A204.1 (cell line): ENCODE results near the gene OR2T34.
"Not testable (repeated sequence)": the region's sequence is repeated elsewhere in the genome, so short reads cannot be mapped to it uniquely, and the experiment has no call there.

Source experiments
- FAIRE-seq: peaks from 2 replicates; lab custom pipeline; 2012; peaks lifted over from hg19 to GRCh38; lab: Jason Lieb, UNC

Gene OR2T34, protein sequence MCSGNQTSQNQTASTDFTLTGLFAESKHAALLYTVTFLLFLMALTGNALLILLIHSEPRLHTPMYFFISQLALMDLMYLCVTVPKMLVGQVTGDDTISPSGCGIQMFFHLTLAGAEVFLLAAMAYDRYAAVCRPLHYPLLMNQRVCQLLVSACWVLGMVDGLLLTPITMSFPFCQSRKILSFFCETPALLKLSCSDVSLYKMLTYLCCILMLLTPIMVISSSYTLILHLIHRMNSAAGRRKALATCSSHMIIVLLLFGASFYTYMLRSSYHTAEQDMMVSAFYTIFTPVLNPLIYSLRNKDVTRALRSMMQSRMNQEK

DNA sequence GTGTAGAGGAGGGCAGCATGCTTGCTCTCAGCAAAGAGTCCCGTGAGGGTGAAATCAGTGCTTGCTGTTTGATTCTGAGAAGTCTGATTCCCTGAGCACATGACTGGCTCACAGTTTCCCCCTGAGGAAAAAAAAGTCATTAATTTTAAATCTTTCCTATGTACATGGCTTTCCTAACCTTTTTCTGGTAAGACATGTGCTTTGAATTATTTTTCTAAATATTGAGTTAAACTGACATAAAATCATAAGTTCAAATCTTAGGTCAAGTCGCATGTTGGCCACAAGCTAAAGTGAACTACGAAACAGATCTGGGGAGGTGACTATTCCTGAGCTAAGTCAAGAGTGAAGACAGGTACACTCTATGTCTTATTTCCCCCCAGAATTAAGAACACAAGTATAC lies at the start of gene OR2T34:
Gene OR2T34 (minus strand): TSS at position 101 of the 400 bp plus-strand sequence. CDS start 0 bp downstream, at position 101.
- not testable (repeated sequence) for FAIRE-seq

DNA sequence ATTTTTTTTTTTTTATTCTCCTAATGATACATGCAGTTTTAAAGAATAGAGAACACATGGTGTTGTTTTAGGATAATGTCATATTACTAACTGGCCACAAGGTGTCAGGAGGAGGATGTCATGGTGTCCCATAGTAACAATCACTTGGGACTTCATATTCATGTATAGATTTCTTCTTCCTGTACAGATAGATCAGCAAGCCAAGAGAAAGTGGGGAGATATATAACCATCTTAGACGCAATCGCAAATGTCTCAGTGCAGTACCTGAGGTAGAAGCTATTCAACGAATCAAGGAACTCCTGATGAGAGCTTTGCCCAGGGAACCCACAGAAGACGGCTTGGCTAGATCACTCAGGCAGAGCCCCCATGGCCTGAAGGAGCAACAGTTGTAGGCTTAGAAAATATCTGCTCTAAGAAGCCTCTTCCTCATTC lies 48.0 kb upstream of the OR2T34 start:
- peak; percentile 95 for FAIRE-seq

DNA sequence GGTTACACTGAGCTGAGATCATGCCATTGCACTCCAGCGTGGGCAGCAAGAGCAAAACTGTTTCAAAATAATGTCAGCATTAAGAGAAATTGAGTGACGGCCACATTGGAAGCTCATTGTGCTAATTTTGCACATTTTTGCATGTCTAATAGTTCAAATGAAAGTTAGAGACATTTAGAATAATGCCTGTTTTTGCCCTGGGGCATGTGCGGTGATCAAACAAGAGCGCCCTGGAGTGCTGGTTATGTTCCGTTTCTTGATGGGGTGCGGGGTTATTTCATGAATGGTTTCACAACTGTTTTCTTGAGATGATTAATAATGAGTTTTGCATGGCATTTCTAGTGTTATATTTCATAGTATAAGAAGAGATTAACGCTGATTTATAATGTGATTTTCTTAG lies 47.2 kb upstream of the OR2T34 start:
- FAIRE-seq = no peak

DNA sequence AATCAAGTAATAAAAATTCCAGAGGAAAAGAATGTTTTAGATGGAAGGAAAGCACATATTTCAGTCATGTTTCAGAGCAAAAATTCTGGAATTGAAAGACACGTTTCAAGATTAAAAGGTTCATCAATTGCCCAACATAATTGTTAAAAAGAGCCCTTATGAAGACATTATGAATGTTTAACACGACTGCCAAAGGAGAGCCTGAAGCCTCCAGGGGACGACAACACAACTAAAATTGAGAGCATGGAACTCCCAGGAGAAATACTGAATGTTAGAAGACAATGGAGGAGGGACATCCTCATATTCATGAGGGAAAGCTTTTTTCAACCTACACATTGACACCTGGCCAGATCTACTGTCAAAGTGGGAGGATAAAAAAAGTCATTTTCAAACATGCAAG lies 44.3 kb upstream of the OR2T34 start:
- no peak for FAIRE-seq

DNA sequence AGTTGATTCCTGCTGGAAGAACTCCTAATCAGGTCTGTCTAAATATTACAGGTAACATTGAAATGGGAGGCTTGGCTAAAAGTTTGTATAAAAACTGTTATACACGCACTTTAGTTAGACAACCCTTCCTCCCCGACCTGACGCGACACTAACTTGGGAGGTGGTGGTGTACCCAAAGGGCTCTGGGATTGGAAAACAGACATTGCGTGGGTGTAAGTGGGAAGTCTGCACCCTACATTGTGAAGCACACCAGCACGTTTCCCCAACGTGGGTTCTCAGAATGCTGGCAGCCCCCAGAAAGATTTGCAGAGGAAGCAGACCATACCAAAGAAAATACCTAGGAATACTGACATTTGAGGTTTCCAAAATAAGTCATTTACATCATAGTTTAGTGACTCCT lies 43.6 kb upstream of the OR2T34 start:
- no peak for FAIRE-seq

DNA sequence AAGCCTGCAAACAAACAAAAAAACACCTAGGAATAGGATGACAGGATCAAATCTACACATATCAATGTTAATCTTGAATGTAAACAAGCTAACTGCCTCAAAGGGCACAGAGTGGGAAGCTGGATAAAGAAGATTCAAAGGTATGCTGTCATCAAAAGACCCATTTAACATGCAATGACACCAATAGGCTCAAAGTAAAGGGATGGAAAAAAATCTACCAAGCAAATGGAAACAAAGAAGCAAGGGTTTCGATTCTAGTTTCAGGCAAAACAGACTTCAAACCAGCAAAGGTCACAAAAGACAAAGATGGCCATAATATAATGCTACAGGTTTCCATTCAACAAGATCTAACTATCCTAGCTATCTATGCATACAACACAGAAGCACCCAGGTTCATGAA lies 39.2 kb upstream of the OR2T34 start:
- no peak for FAIRE-seq

DNA sequence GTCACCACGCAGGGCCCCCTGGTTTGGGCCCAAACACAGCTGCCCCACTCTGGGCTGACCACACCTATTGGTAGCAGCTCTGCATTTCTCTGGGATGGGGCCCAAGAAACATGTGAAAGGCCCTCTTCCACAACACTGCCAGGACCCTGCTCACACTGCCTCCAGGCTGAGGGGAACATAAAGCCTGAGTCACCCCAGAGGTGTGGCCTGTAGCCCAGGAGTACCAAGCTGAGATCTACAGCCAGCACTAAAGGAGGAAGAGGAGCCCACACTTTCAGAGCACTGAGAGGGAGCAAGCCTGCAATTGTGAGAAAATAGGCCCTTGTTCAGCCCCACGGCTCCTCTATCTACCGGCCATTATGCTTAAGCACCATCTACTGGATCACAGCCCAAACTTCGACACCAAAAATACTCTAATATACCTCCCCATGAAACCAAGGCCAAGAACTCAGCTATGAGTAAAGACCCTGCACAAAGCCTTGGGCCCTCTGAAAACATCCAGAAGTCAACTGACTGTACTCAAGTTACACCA lies 37.4 kb upstream of the OR2T34 start:
- FAIRE-seq = no peak

DNA sequence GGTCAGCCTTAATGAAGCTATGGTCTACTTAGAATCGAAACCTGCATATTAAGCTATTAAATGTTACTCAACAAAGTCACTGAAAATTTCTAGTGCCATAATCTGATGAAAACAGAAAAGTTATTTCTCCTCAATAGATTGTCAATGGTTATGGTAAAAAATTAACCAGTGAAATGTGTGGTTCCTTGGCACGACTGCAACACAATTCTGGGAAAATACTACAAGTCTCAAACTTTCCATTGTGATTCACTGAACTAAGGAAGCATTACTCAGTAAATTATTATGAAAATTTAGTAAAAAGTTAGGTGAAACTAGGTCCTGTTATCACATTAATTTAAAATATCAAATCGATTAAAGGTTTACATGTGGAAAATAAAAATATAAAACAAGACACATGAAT lies 35.7 kb upstream of the OR2T34 start:
- no peak for FAIRE-seq

DNA sequence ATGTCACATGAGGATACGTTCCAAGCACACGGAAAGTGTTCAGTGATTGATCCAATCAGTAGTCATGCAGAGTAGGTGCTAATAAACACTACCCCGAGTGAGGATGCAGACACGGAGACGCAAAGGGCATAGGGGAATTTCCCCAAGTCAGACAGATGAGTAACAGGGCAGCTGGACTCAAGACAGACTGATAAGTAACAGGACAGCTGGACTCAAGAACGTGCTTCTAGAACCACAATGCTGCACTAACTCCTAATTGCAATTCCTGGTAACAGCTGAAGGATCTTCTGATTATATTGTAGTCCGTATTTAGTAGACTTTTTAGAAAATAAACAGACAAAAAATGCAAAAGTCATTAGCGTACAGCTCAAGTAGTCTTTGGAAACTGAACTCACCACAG lies 24.8 kb upstream of the OR2T34 start:
- FAIRE-seq = no peak

DNA sequence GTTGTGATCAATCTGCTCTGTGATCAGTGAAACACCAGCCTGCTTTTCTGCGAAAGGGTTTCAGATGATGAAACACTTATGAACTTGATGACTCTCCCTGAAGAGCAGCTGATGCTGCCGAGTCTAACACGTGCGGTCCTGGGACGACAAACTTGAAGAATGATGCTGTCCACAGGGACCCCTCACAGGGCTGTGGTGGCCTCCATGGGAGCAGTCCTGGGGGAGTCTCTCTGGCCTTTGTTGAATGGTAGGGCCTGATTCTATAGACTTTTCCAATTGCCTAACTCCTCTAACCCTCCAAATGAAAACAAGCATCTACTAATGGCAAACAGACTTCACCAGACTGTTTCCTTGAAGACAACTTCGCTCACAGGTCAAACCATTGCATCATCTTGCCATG lies 23.0 kb upstream of the OR2T34 start, which contains the start of gene OR2T10:
Gene OR2T10 (minus strand): TSS at position 112 of the 400 bp plus-strand sequence. CDS start 3,932 bp downstream, outside the sequence.
- no peak for FAIRE-seq

DNA sequence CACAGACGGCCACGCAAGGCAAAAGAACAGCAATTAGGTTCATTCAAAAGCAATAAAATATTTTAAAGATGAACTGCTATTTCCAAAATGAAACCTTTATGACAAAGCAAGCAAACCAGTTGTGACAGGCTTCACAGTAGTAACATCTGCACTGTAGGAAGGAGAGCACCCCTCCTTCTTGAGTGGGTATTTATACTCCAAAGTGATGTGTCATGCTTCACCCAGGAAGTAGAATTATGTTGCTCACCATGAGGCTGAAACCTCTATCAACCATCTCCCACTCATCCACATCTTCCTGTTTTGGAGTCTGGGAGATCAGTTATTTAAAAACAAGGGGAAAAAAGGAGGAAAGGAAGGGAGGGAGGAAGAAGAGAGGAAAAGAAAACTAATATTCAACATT lies 22.1 kb upstream of the OR2T34 start:
- FAIRE-seq = no peak

DNA sequence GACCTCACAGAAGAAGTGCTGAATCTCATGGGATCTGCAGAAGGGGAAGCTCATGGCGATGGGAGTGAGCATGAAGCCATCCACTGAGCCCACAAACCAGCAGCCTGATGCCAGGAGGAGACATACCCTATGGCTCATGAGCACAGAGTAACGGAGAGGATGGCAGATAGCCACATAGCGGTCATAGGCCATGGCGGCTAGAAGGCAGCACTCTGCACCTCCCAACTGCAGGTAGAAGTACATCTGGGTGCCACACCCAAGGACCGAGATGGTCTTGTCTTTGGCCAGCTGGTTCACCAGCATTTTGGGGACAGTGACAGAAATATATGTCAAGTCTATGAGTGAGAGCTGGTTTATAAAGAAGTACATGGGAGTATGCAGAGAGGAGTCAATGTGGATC lies 18.7 kb upstream of the OR2T34 start:
- no peak for FAIRE-seq

DNA sequence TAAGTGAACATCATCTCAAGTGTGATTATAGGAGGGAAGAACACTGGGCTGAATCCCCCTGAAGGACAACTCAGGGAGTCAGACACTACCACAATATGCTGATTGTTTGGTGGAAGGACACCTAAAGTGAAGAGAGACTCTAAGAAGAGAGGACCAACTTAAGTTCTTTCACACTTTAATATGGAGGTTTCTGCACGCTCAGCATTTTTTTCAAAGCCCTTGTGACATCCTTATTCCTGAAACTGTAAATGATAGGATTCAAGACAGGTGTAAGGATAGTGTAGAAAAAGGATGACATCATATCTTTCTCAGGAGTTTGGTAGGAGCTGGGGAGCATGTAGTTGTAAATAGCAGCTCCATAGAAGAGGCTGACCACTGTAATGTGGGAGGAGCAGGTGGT lies 18.1 kb upstream of the OR2T34 start:
- no peak for FAIRE-seq

DNA sequence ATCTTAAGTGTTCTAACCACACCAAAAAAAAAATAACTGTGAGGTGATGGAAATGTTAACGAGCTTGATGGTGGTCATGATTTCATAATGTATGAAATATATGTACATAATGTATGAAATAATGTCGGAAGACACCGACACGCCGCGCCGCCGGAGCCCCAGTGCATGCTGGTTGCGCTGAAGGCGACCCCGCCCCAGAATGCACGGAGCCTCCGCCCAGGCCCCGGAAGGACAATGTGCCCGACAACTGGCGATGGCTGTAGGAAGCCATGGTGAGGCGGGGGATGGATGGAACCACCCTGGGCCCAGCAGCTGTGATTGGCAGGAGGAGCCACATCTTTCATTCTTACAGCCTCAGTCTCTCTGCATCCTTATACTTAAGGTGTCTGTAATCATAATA lies 15.5 kb upstream of the OR2T34 start:
- no peak for FAIRE-seq

DNA sequence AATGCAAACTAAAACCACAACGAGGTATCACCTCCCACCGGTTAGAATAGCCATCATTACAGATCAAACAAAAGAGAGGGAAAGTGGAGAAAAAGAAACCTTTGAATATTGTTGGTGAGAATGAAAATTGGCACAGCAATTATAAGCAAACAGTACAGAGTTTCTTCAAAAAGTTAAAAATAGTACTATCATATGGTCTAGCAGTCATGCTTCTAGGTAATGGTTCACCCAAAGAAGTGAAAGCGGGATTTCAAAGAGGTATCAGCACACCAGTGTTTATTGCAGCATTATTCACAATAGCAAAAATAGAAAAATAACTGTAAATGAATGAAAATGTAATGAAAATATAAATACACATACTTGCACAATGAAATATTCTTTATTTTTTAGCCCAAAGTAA lies 14.8 kb upstream of the OR2T34 start:
- FAIRE-seq = no peak

DNA sequence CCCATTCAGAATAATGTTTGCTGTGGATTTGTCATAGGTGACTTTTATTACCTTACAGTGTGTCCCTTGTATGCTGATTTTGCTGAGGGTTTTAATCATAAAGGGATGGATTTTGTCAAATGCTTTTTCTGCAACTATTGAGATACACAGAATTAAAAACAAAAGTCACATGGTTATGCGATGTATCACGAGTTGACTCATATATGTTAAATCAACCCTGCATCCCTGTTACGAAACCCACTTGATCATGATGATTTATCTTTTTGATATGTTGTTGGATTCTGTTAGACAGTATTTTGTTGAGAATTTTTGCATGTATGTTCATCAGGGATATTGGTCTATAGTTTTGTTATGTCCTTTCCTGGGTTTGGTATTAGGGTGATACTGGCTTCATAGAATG lies 10.7 kb upstream of the OR2T34 start:
- FAIRE-seq = no peak

DNA sequence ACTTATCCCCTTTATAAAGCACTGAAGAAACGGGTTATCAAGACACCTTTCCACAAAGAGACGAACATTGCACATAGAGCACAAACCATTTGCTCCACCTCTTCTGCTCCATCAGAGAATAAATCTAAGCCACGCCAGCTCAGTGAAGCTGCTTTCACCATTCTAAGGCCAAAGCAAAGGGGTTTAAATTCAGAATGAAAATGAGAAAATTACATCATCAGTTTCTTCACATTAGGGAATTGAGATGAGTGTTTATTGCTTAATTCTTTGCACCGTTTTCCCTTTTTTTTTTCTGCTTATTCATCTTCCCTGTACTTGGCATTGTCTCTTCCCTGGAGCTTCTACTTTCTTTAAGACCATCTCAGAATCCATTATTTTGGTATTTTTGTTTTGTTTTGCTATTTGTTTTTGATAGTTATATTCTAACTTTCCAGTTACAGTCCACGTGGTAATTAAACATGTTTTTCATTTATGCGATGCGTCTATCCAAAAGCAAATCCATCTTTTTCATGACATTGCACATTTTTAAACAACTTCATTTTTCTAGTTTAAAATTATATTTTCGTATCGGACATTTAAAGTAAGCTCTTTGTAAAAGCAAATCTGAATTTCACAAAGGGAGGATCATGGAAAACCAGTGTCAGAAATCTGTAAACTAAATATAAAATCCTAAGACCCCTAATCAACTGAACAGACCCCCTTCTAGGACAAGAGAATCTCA lies 1.9 kb upstream of the OR2T34 start:
- no peak for FAIRE-seq

DNA sequence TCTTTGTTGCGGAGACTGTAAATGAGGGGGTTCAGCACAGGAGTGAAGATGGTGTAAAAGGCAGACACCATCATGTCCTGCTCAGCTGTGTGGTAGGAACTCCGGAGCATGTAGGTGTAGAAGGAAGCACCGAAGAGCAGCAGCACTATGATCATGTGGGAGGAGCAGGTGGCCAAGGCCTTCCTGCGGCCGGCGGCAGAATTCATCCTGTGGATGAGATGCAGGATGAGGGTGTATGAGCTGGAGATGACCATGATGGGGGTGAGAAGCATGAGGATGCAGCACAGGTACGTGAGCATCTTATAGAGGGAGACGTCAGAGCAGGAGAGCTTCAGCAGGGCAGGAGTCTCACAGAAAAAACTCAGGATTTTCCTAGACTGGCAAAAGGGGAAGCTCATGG lies 701 bp downstream of the OR2T34 start:
- not testable (repeated sequence) for FAIRE-seq

DNA sequence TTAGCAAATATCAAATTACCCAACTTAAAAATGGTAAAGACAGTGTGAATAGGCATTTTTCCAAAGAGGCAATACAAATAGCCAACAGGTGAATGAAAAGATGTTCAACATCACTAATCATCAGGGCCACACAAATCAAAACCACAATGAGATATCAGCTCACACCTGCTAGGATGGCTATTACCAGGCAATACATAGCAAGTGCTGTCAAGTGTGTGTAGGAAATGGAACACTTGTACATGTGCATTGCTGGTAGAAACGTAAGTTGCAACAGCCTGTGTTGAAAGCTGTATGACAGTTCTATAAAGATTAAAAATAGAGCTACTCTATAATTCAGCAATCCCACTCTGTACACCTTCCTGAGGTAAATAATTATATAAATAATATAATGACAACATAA lies 2.5 kb downstream of the OR2T34 start:
- not testable (repeated sequence) for FAIRE-seq

DNA sequence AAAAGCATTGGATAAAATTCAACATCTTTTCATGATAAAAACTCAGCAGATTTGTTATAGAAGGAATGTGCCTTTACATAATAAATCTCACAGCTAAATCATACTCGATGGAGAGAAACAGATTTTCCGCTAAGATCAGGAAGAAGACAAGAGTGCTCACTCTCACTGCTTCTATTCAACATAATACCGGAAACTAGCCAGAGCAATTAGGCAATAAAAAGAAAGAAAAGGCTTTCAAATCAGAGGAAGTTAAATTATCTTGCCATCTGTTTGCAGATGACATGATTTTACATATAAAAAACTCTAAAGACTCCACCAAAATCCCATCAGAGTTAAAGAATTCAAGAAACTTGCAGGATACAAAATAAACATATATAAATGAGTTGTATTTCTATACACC lies 3.7 kb downstream of the OR2T34 start:
- not testable (repeated sequence) for FAIRE-seq

DNA sequence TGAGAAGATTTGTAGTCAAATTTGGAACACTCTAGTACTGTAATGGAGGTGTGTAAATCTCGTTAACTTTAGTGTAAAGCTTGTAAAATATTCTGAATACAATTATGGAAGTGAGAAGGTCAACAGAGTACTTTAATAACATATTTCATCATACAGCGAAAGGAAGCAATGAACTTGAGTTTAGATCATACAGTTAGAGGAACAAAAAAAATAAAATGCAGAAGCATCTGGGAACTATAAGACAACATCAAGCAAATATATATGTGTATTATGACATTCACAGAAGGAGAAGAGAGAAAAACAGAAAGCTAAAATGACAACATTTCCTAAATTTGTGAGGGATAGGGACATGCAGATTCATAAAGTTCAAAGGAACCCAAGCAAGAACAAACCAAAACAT lies 5.5 kb downstream of the OR2T34 start:
- not testable (repeated sequence) for FAIRE-seq

DNA sequence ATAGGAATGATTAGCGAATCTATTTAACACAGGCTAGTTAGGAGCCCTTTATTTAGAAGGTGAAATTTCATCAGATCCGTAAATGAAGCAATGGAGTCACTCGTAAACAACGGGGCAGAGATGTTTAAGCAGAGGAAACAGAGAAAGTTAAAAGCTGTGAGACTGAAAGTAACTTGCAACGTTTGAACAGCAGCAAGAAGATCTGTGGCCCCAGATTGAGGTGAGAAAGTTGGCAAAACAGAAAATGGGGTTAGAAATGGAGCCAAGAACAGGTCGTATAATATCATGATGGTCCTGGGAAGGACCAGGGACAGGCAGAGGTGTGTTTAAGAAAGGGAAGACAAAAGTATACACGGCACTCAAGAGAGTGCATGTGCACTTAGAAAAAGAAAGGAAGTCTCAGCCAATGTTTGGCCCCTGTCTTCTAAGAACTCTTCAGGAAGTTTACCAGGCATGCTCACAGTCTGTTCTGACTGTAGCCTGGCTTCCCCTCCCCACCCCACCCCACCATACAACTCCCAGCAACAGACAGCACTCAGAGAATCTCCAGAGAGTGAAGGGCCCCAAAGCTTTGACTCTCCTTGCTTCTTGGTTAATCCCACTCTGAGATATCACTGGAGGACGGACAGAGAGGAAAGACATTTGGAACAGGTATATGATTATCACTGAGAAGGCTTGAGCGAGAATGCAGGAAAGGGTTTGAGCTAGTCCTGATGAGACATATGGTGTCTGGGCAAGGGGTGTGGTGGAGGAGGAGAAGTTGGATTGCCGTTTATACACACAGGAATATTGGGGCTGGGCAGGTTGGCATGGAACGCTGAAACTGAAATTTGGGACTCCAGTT lies 8.8 kb downstream of the OR2T34 start:
- not testable (repeated sequence) for FAIRE-seq

DNA sequence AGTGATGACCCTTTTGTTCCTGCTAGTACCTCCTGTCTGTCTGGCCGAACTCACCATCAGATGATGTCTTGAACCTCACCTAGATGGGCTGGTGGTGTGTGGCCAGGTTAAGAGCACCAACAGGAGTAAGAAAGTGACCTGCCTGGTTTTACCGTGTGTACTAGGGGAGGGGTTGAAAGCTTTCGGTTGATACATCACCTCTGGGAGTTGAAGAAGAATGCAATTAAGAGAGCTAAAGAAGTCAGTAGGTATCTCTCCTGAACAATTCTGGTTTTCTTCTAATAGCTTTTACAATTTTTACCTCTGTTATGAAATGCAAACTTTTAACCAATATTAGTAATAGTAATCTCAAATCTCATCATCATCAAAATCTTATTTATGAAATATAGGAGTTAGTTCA lies 11.9 kb downstream of the OR2T34 start, which contains the start of gene OR2T29:
Gene OR2T29 (minus strand): TSS at position 101 of the 400 bp plus-strand sequence. CDS start 3,281 bp downstream, outside the sequence.
- not testable (repeated sequence) for FAIRE-seq
